Stimulated activated CD4-positive, alpha-beta T cell treated with anti-CD3 and anti-CD28 coated beads, Interleukin-1b, Interleukin-23, amount 100 ng/mL, for 4 hours (primary cell): ENCODE results near the gene HM13.
A peak's percentile ranks its signal among the peaks of the same experiment; 100 is the strongest.
"Not testable (repeated sequence)": the region's sequence is repeated elsewhere in the genome, so short reads cannot be mapped to it uniquely, and the experiment has no call there.

Experiments used
- DNase-seq, 2 donors: peaks; one replicate each; pipeline ENCODE4 v3.0.0-alpha.2; 2020; ENCODE audit warnings: low read depth in 2 of 2

HM13 gene

DNA sequence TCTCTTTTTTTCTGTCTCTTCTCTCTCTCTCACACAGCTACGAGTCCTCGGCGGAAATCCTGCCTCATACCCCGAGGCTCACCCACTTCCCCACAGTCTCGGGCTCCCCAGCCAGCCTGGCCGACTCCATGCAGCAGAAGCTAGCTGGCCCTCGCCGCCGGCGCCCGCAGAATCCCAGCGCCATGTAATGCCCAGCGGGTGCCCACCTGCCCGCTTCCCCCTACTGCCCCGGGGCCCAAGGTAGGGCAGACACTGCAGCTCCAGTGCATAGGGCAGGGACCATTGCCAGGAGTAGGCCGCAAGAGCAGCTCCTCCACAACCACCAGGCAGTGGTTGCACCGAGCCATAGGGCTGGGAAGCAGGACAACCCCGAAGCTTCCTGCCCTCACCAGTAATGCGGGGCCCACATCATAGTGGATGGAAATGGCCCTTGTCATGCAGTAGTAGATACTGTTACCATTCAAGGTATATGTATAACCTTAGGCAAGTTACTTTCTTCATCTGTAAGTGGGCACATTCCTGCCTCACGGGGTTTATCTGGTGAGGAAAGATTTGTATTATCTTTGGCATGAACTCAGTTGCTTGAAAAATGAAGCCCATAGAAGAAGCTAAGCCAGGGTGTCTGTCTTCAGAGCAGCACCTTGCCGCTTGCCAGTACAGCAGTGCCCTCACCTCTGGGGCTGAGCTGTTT lies 53.9 kb downstream of the HM13 start:
- DNase-seq, result no peak

DNA sequence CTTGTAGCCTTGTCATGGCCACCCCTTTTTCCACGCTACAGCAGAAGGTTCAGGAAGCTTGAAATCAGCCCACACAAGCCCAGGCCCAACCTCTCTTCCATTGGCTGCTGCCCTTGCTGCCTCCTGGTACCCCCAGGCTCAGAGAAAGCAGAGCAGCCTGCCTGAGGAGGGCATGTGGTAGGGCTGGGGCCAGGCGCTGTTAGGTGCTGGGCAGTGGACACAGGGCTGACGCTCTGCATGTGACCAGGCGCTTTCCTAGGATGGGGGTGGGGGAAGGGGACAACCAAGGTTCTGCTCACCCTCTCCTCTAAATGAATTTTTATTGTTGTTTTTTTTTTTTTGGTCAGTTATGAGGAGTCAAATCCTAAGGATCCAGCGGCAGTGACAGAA lies 54.5 kb downstream of the HM13 start:
- no peak for DNase-seq

DNA sequence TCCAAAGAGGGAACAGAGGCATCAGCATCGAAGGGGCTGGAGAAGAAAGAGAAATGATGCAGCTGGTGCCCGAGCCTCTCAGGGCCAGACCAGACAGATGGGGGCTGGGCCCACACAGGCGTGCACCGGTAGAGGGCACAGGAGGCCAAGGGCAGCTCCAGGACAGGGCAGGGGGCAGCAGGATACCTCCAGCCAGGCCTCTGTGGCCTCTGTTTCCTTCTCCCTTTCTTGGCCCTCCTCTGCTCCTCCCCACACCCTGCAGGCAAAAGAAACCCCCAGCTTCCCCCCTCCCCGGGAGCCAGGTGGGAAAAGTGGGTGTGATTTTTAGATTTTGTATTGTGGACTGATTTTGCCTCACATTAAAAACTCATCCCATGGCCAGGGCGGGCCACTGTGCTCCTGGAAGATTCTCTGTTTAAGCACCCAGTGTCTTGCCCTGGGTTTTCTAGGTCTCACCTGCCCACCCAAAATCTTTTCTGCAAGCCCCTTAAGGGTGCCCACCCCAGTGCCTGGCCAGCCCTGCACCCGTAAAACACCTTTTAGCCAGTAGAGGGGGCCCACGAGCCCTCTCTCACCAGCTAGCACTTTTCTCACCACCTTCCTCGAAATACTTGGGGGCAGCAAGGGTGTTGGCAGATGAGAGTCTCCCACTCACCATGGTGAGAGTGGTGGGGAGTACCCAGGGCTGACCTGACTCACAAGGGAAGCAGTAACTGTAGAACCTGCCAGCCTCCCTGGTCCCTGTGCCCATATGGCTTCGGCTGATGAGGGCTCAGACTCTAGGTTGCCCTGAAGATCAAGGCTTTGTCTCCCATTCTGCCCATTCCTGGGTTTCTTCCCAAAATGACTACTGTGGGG lies 55.1 kb downstream of the HM13 start:
- DNase-seq, result peak; percentile 49 to 53

DNA sequence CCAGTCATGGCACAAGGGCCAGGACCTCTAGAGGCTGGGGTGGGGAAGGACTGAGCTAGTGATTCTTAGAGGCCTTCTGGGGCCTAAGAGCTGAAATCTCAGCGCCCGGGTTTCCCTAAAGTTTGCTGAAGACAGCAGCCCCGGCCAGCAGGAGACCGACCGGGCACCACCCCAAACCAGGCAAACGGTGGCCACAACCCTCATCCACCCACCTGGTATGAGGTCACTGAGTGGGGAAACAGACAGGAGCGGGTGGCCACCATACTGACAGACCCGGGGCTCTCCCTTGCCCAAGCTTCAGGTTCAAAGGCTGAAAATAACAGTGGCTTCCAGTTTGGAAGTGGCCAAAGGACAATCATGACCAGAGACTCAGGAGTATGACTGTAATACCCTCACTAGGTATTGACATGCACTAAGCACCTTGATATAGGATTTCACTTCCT lies 55.8 kb downstream of the HM13 start:
- DNase-seq, result no peak

DNA sequence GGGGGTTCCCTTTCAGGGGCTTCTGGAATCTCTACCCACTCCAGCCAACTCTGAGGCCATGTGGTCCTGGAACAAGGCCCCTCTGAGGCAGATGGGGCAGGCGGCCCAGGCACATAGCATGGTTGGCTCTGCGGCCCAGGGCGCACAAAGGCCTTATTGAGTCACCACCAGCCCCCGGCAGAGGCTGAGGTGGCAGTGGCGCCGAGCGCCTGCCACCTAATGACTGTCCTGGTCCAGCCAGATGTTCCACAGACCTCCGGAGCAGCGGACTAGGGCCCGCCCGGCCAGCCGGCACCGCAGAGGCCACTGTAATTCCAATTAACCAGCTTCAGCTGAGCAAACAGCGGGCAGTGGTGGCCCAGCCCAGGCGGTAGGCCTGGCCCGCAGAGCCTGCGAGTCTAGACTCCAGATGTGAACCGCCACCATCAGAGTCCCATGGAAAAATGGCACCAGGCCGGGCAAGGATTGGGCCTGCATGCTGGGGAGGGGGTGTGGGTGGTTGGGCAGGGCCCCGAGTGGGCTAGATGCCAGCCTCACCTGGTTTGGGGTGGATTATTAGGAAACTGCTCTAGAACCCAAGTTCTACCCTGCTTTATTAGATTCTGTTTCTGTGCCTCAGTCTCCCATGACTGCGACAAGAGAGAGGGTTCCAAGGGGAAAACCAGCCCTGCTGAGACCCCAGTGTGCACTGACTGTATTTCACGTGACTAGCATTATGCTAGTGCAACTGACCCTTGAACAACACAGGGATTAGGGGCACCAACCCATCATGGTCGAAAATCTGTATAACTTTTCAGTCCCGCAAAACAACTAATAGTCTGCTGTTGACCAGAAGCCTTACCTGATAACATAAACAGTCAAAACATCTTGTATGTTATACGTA lies 56.7 kb downstream of the HM13 start:
- DNase-seq, result no peak

DNA sequence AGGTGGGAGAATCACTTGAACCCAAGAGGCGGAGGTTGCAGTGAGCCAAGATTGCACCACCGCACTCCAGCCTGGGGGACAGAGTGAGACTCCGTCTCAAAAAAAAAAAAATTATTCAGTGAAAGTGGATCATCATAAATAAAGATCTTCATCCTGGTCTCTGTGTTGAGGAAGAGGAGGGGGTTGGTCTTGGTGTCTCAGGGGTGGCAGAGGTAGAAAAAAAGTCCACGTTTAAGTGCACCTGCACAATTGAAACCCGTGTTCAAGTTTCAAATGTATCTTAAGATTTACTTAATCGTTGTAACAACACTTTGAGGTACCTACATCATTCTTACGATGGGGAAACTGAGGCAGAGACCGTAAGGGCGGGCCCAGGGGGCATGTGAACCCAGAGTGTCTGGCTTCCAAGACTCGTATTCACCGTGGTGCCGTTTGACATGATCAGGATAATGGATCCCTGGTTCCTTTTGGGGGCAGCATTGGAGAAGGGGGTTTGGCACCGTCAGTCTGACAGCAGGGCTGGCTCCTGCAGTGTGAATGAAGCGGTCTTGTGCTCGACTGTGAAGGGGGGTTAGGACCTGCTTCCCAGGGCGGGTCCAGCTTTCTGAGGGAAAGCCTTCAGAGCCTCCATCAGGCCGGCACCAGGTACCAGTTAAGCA lies 57.9 kb downstream of the HM13 start:
- DNase-seq, result no peak

DNA sequence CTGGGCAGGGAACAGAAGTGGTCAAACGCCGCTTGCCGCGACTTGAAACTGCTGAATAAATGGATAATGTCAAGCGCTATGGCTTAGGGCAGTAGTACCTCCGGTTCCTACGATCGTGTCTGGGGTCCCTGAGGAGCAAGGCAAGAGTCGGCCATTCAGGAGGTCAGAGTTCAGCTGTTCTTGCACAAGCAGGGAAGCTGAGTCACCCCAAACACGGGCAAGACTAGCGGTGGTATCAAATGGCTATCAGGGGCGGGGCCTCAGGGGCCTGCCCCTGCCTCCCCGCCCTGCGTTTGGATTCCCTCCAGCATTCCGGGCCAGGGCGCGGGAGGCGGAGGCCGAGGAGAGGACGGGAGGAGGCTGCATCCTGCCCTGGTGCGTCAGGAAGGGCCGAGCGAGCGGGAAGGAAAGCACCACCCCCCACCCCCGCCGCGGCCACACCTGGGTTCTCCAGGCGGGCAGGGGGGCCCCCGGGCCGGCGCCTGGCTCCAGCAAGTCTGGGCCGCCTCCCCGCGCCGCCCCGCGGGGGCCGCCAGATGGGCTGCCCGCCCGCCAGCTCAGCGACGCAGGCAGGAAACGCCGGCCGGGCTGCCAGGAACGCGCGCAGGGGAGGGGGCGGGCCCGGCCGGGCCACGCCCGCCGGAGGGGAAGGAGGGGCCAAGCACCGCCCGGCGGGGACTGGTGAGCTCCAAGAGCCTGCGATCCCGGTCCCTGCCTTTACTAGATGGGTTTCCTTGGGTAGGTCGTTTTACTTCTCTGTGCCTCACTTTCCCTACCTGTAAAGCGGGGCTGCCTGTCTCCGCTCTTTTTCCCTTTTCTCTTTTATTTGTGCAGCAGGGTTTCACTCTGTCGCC lies 58.7 kb downstream of the HM13 start:
- peak; percentile 81 to 85 for DNase-seq

DNA sequence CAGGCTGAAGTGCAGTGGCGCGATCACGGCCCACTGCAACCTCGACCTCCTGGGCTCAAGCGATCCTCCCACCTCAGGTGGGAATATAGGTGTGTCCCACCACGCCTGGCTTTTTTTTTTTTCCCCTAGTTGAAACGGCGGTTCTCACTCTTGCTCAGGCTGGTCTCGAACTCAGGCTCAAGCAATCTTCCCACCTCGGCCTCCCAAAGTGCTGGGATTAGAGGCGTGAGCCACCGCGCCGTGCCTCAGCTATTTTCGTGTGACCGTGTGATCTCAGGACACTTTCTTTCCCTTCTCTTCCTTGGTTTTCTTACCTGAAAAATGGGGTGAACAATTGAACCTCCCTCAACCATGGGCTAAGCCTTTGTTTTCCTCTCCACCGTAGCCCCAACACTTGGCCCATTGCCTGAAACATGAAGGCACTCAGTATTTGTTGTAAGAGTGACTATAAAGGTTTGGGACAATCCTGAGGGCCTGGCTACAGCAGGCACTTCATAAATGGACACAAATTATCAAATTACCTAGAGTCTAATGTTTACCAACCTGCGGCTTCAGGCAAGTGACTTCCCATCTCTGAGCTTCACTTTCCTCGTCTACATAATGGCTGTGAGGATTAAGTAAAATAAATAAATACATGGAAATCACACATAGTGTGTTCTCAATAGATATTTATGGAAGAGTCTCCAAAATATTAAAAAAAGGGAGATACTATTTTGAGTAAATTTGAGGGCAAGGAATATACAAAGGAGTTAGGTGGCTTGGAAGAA lies 59.5 kb downstream of the HM13 start:
- no peak for DNase-seq

DNA sequence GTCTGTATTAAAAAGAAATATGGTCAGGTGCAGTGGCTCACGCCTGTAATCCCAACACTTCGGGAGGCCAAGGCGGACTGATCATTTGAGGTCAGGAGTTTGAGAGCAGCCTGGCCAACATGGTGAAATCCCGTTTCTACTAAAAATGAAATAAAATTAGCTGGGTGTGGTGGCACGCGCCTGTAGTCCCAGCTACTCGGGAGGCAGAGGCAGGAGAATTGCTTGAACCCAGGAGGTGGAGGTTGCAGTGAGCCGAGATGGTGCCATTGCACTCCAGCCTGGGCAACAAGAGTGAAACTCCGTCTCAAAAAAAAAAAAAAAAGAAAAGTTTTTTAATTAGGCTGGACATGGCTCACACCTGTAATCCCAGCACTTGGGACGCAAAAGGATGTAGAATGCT lies 60.7 kb downstream of the HM13 start:
- DNase-seq, result not testable (repeated sequence)

DNA sequence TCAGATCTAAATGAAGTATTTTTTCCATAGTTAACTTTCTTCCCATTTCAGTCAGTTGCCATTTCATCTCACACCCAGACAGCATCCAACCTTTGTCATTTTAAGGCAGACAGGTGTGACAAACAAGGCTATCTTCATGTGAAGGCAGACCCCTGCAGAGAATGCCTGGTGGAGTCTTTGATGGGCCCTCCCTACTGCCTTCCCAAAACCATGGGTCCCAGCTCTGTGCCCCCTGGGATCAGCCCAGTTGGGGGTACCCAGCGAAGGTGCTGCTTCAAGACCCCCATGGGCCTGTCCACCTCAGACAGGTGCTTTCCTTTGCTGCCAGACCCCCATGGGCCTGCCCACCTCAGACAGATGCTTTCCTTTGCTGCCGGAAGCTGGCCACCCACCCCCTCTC lies 62.5 kb downstream of the HM13 start:
- DNase-seq, result no peak

DNA sequence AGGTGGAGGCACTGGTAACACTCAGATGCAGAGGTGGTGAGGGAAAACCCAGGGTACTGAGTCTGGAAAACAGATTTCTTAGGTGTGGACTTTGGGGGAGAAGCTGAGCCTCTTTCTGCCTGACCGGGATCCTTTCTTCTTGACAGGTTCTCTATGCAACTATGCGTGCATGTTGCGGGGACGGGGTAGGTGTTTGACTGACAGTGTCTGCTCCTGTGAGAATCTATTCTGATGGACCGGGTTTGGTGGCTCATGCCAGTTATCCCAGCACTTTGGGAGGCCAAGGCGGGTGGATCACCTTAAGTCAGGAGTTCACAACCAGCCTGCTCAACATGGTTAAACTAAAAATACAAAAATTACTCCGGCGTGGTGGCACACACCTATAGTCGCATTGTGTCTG lies 63.0 kb downstream of the HM13 start:
- DNase-seq, result no peak

DNA sequence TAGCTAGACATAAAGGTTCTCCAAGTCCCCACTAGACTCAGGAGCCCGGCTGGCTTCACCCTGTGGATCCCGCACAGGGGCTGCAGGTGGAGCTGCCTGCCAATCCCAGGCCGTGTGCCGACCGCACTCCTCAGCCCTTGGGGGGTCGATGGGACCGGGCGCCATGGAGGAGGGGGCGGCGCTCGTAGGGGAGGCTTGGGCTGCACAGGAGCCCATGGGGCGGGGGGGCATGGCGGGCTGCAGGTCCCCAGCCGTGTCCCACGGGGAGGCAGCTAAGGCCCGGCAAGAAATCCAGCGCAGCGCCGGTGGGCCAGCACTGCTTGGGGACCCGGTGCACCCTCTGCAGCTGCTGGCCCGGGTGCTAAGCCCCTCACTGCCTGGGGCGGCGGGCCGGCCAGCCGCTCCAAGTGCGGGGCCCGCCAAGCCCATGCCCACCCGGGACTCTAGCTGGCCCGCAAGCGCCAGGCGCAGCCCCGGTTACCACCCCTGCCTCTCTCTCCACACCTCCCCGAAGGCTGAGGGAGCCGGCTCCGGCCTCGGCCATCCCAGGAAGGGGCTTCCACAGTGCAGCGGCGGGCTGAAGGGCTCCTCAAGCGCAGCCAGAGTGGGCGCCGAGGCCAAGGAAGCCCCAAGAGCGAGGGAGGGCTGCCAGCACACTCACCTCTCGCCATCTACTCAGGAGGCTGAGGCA lies 64.4 kb downstream of the HM13 start:
- no peak for DNase-seq

DNA sequence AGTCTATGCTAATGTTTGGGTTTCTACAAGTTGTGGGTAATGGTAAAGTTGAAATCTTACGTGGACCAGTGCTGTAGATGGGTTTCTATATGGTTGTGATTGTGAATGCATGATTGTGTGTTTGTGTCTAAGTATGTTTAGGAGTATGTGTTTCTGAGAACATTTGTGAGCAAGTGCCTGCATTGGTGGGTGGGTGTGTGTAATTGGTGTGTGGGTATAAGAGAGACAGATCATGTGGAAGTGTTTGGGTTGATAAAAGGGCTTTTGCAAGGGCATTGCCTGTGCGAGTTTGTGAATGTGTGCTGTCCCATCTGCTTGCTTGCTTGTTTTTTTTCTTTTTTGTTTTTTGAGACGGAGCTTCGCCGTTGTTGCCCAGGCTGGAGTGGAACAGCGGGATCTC lies 65.0 kb downstream of the HM13 start:
- no peak for DNase-seq

DNA sequence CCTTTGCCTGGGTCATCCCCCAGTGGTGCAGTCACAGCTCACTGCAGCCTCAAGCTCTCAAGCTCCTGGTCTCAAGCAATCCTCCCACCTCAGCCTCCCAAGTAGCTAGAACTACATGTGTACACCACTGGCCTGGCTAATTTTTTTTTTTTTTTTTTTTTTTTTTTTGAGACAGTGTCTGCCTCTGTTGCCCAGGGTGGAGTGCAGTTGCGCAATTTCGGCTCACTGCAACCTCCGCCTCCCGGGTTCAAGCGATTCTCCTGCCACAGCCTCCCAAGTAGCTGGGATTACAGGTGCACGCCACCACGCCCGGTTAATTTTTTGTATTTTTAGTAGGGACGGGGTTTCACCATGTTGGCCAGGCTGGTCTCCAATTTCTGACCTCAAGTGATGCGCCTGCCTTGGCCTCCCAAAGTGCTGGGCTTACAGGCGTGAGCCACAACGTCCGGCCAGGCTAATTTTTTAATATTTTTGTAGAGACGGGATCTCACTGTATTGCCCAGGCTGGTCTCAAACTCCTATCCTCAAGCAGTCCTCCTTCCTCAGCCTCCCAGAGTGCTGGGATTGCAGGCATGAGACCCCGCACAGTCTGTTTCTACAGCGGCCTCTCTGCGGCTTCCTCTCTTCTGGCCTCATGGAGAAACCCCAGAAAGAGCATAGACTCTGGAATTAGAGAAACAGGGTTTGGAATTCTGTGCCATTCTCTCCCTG lies 65.9 kb downstream of the HM13 start:
- not testable (repeated sequence) for DNase-seq

DNA sequence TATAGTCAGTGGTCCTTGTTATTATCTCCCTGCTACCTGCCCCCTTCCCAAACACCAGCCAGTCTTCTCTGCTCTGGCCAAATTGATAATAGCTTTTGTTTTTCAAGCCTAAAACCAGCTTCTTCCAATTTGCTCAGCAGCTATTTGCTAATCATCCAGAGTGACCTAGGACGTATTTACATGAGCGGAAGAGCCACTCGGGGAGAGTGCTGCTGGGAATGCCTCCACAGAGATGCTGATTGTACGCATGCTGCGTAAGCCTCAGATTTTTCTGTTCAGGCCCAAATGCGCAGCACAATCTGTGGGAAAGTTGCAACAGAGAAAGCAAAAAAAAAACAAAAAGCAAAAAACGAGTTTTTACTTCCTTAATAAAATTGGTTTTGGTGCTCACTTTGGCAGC lies 66.5 kb downstream of the HM13 start:
- DNase-seq, result no peak

DNA sequence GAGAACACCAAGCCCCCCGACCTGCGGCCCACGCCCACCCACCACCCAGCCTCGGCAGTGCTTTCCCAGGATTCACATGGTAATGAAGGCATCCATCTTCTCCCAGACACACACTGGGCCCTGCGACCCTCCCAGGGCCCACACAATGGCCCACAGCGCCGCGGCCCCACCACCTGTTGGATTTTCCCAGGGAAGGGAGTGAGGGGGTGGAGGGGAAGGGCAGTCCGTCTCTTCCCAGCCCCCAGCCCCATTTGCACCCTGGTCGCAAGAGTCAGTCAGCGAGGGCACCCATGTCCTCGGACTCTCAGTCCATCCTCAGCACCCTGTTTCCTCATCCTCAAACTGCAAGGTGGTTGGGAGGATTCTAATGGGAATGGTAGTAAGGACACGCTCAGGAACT lies 67.1 kb downstream of the HM13 start:
- no peak for DNase-seq

DNA sequence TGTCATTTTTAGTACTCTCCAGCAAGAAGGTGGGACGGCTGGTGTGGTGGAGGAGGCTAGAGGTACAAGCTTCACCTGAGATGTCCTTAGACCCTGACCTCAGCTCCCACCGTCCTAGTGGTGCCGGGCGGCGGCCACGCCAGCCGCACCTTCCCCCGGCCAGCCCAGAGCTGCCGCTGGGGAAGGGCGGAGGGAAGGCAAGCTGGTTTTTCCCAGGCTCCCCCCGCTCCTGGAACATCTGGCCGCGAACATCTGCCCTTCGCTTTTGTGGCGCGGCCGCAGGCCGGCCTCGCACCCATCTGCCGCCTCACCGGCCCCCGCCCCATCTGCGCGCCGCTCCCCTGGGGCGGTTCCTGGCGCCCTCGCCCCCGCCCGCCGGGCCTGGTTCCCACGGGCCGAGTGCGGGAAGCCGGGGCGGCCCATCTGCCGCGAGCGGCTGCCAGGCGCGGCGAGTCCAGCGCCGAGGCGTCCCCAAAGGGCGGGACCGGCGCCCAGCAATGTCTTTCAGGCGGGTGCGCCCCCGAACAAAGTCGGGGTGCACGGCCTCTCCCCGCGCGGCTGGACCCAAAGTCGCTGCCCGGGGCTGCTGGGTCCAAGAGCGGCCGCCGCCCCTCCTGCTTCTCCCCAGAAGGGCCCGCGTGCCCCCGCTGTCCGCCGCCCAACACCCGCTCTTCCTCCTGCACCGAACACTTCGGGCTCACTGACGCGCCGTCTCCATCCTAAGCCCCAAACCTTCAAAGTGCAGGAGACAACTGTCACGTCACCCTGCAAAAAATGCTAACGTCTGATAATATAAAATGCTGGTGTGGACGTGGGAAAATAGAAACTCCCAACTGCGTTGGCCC lies 73.5 kb downstream of the HM13 start:
- DNase-seq, result no peak

DNA sequence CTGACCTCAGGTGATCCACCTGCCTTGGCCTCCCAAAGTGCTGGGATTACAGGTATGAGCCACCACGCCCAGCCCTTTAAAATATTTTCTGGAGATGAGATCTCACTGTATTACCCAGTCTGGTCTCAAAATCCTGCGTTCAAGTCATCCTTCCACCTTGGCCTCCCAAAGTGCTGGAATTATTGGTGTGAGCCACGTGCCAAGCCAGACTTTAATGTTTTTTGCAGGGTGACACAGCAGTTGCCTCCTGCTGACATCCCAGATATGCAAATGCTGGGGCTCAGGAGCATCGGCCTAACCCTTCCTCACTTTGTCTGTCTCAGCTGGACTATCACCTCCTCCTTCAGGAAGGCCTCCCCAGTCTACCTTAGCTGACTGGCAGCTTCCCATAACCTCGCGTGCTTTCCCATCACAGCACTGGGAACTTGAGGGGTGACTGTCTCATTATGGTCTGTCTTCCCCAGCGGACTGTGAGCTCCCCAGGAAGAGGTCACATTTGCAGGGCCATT lies 76.5 kb downstream of the HM13 start:
- DNase-seq, result no peak
